ENCODE data around the gene CARD8.
A peak's percentile ranks its signal among the peaks of the same experiment; 100 is the strongest.
"Not testable (repeated sequence)": the region's sequence is repeated elsewhere in the genome, so short reads cannot be mapped to it uniquely, and the experiment has no call there.

Gene CARD8, protein sequence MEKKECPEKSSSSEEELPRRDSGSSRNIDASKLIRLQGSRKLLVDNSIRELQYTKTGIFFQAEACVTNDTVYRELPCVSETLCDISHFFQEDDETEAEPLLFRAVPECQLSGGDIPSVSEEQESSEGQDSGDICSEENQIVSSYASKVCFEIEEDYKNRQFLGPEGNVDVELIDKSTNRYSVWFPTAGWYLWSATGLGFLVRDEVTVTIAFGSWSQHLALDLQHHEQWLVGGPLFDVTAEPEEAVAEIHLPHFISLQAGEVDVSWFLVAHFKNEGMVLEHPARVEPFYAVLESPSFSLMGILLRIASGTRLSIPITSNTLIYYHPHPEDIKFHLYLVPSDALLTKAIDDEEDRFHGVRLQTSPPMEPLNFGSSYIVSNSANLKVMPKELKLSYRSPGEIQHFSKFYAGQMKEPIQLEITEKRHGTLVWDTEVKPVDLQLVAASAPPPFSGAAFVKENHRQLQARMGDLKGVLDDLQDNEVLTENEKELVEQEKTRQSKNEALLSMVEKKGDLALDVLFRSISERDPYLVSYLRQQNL

DNA sequence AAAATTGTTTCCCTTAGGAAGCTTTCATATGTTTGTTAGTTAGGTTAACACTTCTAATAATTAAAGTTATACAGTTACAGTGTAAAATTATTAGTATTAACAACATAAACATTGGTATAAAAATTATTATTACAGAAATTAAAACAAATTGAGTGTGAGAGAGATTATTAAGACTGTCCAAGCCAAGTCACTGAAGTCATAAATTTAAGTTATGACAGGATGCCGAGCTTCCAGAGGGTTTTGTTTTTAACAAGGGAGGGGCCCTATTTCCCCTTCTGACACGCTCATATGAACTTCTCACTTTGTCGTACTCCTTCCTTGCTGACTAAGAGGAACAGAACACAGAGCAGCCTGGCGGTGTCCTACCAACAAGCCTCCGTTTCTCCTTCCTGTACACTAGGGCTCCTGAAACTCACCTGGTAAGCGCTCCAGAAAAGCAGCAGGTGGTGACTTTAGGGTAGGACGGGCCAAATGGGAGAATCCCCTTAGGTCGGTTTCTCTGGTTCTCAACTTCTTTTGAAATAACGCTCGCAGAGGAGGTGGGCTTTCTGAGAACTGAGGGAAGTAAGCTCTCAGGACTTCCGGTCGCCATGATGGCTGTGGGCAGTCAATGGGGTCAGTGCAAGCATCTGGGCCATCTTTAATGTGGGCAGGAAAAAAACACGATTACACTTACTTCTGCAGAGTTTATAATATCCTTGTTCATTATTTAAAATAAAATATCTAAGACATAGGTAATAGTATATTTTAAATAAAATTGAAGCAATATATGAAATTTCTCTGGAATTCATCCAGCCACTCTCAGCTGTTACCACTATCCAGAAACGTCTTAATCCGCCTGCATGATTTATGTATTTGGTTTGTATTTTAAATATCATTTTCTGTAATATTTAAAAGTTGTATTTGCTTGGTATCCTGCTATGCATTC is at the start of gene CARD8:
TSS of gene CARD8 (minus strand) at position 537 of the 928 bp plus-strand sequence. CDS start 14,892 bp downstream, outside the sequence.
- peak; percentile 79 for DNase-seq

DNA sequence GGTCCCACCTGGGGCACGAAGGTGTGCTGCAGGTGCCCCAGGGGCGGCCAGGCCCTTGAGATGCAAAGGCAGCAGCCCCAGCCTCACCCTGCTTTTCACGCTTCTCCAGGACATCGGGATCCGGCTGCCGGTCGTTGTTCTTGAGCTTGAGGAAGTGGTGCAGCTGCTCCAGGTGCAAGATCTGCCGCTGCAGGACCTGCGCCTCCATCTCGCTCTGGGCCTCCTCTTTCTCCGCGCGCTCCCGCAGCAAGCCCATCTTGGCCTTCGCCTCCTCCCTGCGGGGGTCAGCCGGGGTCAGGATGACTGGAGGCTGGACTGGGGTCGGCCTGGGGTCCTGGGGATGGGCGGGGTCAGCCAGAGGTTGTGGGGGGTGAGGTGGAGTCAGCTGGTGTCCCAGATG is 48.2 kb upstream of the CARD8 start:
- no peak for DNase-seq

DNA sequence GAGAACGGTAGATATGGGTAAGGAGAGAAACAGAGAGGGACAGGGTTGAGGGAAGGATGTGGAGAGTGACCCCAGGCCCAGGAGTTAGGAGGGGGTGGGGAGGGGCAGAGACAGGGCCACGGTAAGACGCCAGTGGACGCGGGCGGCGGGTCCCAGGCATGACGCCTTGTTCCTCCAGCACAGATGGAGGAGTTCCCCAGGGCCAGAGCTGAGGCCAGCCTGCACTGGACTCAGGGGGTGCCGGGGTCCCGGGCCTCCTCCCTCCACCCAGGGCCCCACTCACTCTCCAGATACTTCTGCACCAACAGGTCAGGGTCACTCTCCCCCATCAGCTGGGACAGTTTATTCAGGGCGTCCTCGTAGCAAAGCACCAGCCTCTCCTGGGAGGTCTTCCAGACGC is 47.7 kb upstream of the CARD8 start:
- DNase-seq, result no peak

DNA sequence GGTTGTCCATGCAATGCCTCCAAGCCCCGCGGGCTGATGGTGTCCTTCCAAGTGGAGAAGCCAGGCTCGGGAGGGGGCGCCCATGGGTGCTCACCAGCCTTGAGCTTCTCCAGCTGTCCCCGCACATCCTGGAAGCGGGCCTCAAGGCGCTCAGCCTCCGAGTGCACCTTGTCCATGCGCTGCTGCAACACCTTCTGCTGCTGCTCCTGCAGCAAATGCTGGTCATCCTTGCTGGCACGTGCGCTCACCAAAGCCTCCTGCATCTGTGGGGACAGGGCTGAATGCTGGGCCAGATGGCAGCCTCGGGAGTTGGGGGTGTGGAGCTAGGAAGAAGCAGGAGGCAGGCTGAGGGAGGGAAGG is 46.9 kb upstream of the CARD8 start:
- no peak for DNase-seq

DNA sequence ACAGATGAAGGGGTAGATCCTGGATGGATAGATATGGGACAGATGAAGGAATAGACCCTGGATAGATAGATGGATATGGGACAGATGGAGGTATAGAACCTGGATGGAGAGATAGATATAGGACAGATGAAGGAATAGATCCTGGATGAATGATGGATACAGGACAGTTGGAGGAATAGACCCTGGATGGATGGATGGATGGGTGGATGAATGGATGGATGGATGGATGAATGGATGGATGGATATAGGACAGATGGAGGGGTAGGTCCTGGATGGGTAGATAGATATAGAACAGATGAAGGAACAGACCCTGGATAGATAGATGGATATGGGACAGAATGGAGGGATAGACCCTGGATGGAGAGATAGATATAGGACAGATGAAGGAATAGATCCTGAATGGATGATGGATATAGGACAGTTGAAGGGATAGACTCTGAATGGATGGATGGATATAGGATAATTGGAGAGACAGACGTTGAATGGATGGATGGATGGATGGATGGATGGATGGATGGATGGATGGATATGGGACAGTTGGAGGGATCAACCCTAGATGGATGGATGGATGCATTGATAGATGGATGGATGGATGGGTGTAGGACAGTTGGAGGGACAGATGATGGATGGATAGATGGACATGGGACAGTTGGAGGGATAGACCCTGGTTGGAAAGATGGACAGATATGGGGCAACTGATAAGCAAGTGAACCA is 46.3 kb upstream of the CARD8 start:
- DNase-seq, result no peak

DNA sequence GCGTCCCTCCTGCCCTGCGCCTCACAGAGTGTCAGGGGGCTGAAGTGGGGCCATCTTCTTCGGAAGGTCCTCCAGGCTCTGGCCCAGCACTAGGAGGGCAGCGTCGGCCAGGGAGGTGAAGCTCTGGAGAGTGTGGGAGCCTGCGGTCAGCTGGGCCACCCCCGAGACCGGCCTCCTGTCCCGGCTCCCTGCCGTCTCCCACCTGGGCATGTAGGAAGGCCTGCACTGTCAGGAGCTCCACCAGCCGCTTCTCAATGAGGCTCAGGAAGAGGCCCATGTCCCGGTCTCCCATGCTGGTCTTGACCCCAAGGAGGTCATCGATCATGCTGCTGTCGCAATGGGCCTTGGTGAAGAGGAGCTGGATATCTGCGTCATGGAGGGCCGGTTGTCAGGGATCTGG is 42.3 kb upstream of the CARD8 start:
- no peak for DNase-seq

DNA sequence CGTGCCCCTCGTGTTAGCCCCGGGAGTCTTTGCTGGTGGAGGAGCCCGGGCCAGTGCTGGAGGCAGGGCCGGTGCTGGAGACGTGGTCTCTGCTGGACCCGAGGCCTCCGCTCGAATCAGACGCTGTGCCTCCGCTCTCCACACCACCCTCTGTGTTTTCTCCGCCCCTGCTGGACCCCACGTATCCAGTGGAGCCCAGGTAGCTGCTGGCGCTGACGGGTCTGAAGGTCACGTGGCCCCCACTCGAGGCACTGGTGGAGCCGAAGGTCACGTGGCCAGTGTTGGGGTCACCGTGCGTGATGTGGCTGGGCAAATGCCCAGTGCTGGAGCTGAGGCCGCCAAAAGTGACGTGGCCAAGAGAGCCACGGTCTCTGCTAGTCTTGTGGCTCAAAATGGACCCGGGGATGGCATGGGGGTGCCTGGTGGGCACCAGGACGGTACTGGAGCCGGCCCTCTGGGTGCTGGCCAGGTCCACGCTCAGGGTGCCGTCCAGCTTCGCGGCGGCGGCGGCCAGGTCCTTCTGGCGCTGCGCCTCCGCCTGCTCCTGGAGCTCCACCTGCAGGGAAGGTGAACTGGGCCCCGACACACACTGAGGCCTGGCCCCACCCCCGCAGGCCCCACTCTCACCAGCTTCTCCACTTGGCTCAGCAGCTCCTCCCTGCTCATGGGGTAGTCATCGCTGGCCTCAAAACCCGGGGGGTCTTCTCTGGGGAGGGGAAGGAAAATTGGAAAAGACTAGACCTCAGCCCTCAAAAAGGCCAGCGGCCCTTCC is 41.4 kb upstream of the CARD8 start:
- DNase-seq, result no peak

DNA sequence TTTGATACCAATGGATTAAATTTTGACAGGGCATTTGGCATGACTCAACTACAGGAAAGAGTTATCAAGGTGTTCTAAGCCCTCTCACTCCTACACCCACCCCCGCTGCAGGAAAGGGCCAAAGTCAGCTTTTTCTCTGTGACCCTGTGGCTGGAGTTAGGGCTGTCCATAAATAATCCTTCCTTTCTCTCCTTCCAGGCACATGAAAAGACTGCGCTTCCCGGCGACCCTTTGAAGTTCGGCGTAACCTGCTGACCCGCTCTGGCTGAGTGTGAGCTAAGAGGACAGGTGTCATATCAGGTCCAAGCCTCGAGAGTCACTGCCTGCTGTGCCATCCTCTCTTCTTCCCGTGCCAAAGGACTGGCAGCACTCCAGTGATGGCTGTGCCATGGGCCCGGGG is 39.7 kb upstream of the CARD8 start:
- DNase-seq, result no peak

DNA sequence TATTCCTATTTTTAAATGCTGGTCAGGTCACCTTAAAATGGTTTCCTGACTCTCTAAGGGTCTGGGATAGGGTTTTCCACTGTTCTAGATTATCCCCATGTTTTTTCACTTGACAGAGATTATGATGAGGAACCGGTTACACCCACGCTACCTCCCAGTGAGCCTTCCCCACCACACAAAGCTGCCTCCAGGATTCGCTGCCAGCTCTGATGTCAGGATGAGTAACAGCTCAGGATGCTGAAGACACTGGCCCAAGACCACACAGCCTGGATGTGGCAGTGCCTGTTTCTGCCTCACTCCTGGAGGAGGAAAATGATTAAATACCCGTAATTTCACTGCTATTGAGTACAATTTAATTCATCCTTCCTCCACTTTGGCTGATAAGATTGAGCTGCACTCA is 37.1 kb upstream of the CARD8 start:
- no peak for DNase-seq

DNA sequence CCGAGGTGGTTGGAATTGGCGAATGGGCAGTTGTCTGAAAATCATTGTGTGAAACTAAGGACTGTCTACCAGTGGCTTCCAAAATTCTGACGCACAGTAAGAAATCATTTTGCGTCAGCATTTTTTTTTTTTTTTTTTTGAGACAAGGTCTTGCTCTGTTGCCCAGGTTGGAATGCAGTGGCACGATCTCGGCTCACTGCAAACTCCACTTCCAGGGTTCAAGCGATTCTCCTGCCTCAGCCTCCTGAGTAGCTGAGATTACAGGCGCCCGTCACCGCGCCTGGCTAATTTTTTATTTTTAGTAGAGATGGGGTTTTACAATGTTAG is 35.7 kb upstream of the CARD8 start:
- DNase-seq, result not testable (repeated sequence)

DNA sequence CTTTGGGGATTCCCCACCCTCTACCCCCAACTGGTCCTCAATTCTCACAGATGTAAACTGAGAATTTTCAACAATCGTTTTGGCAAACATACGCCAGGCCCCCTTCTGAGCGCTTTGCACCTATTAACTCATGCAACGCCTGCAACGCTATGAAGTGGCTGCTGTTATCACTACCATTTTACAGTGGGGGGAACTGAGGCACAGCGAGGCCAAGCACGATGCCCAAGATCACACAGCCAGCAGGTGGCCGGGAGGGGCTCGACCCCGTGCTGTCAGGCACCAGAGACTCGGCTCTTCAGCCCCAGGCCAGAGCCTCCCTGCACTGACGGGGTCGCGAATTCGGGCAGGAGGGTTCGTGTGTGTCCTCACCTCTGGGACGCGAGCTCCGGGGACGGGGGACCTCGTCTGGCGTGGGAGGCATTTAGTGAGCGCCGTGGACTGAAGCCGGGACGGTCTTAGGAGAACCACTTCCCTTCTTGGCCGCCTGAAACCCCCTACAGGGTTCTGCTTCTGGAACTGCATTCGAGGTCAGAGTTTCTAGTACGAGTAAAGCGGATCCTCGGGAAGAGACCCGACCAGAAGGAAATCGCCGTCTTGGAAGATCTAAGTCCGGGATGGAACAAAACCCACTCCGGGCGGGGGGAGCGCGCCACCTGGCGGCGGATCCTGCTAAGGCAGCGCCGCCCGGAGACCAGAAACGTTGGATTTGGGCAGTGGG is 35.2 kb upstream of the CARD8 start:
- DNase-seq, result peak; percentile 73

DNA sequence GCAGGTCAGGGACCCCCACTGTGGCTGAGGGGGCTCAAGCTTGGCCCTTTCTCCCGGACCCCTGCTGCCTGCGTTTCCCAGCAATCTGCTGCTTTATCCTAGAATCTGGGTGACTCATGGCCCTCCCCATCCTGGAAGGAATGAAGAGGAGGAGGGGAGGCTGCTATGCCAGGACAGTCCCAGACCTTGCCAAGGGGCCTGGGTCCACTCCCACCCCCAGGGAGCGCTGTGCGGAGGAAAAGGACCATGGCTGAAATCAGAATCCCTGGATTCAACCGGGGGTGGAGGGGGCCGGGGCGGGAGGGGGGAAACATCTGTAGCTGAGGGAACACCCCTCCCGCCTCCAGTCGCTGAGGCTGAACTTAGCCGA is 34.7 kb upstream of the CARD8 start:
- no peak for DNase-seq

DNA sequence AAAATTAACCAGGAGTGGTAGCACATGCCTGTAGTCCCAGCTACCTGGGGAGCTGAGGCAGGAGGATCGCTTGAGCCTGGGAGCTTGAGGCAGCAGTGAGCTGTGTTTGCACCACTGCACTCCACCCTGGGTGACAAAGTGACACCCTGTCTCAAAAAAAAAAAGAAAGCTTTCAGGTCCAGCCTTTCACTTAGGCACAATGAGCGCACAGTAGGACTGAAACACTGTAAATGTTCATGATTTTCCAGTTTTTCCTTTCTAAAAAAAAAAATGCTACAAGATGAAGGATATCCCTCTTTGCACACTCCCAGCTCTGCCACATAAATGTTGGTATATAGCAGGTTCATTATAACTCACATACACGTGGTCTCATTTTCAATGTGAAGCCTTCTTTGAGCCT is 32.0 kb upstream of the CARD8 start:
- DNase-seq, result no peak

DNA sequence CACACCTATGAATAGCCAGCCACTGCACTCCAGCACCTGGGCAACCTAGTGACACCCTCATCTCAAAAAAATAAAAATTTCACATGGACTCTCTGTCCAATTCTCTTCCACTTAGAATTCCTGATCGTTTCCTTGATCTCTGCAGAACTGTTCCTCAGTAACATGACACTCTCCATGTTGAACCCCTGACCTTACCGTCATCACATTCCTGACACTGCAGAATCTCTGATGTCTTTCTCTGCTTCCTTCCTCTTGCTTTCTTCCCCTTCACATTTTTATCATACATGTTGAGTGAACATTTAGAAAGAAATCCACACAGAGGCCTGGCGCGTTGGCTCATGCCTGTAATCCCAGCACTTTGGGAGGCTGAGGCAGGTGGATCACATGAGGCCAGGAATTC is 29.2 kb upstream of the CARD8 start:
- DNase-seq, result no peak

DNA sequence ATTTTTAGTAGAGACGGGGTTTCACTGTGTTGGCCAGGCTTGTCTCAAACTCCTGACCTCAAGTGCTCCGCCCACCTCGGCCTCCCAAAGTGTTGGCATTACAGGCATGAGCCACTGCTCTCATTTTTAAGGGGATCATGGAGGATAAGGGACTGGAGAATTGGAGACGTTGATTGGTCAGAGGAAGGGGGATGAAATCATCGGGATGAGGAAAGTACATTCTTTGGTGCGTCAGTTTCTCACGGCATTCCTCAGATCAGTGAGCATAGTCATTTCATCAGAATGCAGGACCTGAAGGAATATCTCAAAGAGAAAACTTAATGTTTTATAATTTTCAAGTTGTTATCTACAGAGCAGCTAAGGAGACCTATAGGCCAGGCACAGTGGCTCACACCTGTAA is 28.2 kb upstream of the CARD8 start:
- DNase-seq, result no peak

DNA sequence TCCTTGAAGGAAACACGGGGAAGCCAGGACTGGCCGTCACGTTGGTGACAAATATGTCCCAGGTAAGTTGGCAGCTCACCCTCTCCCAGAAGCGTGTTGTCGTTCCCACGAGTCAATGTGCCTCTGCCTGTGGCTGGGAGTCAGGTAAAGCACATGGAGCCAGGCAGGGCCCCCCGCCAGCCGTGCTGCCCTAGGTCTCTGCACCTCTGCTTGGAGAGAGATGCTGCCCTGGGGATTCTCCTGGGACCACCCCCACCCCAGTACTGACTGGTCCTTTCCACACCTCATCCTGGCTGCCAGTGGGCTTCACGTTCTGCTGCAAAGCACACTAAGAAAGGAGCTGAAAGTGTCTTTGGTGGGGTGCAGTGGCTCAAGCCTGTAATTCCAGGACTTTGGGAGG is 24.0 kb upstream of the CARD8 start:
- no peak for DNase-seq

DNA sequence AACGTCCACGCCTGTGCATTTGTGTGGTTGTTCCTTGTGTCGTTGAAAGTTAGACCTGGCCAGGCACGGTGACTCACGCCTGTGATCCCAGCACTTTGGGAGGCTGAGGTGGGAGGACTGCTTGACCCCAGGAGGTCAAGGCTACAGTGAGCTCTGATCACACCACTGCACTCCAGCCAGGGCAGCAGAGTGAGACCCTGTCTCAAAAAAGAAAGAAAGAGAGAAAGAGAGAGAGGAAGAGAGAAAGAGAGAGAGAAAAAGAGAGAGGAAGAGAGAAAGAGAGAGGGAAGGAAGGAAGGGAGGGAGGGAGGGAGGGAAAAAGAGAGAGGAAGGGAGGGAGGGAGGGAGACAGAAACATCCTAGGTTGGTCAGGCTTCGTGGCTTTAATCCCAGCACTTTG is 19.2 kb upstream of the CARD8 start:
- no peak for DNase-seq

DNA sequence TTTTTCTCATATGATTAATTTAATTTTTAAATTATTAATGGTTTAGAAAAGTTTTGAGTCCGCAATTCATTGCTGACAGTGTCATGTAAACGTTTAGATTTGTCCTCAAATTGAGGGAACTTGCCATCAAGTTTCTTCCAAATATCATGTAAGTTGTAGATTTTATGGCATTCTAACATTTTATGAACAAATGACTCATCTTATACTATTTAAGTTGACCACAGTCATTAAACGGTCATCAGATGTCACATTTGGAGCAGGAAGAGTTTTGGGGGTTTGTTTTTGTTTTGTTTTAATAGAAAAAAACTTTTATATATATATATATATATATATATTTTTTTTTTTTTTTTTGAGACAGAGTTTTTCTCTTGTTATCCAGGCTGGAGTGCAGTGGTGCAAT is 18.5 kb upstream of the CARD8 start:
- DNase-seq, result no peak

DNA sequence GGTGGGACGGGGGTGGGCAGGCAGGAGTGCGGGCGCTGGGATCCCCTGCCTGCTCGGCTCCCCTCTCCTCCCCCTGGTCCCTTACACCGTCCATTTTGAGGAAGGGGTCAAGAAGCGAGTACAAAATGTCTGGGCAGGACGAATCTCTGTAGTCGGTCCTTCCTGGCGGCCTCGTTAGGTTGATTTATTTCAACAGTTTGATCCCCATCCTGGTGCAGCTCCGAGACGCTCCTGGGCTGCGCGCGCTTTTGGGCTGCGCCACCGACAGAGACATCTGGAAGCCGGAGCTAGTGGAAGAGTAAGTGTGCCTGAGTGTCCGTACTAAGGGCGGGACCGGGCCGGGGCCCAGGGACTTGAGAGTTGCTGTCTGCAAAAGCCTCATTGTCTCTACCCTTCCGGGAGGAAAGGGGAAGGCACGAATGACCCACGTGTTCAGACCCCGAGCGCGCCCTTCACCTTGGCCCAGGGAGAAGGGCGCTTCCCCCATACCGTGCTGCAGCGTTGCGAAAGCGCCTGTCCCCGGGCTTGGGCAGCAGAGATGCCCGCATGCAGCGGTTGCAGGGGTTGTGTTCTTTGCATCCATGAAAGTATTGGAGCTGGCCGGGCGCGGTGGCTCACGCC is 15.9 kb upstream of the CARD8 start:
- peak; percentile 6 for DNase-seq

DNA sequence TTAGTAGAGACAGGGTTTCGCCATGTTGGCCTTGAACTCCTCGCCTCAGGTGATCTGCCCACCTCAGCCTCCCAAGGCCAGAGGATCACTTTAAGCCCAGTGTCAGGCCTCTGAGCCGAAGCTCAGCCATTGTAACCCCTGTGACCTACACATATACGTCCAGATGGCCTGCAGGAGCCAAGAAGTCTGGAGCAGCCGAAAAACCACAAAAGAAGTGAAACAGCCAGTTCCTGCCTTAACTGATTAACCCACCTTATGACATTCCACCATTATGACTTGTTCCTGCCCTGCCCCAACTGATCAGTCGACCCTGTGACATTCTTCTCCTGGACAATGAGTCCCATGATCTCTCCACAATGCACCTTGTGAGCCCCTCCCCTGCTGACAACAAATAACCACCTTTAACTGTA is 13.9 kb upstream of the CARD8 start:
- DNase-seq, result not testable (repeated sequence)

DNA sequence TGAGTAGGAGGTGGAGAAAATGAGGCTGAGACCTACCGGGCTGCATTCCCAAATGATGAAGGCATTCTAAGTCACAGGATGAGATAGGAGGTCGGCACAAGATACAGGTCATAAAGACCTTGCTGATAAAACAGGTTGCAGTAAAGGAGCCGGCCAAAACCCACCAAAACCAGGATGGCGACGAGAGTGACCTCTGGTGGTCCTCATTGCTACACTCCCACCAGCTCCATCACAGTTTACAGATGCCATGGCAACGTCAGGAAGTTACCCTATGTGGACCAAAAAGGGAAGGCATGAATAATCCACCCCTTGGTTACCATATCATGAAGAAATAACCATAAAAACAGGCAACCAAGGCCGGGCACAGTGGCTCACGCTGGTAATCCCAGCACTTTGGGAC is 9.6 kb upstream of the CARD8 start:
- not testable (repeated sequence) for DNase-seq
